Ovary (tissue), 9 donors: ENCODE measurements around the gene SPEG. TPM values are rescaled to one million over a fixed set of nuclear protein-coding genes. Genes with fewer than 3 reads are reported as not detected.

ENCODE experiments used
- DNase-seq, 5 donors: peaks; one replicate each; pipeline ENCODE4 v3.0.0-alpha.2; 2019 to 2020
- H3K27ac ChIP-seq, 2 donors: fragments of 200-600 bp; one replicate each; pipeline versions ENCODE4 v1.5.1 to v1.8.0; 2019 to 2022
- H3K27me3 ChIP-seq: fragments of 200-600 bp; one replicate; pipeline ENCODE4 v1.8.0; 2022
- H3K36me3 ChIP-seq: fragments of 200-600 bp; sonication (generic); one replicate; pipeline ENCODE4 v1.5.1; 2019
- H3K4me1 ChIP-seq: one replicate; pipeline ENCODE4 v1.8.1; 2013; ENCODE audit warnings: mild to moderate bottlenecking, moderate library complexity; ENCODE audit not compliant: insufficient read depth
- H3K4me3 ChIP-seq: fragments of 200-600 bp; sonication (generic); one replicate; pipeline ENCODE4 v1.5.1; 2017
- H3K9me3 ChIP-seq, 2 donors: fragments of 200-600 bp in 1 of 2; sonication (generic) in 1 of 2; one replicate each; pipeline versions ENCODE4 v1.5.1 to v1.8.1; 2013 to 2019; ENCODE audit warnings: mild to moderate bottlenecking in 1 of 2, moderate library complexity in 1 of 2
- CTCF ChIP-seq, 3 donors: fragments of 450-650 bp in 2 of 3; fragments of 200-600 bp in 1 of 3; IDR thresholded peaks; one replicate each; pipeline versions ENCODE4 v1.5.1 to v1.8.0; 2016 to 2022; ENCODE audit warnings: antibody characterized with exemption in 3 of 3, mild to moderate bottlenecking in 1 of 3
- EP300 ChIP-seq: sonication (generic); formaldehyde crosslinking; IDR thresholded peaks from one replicate; pipeline ENCODE4 v1.6.1; 2017; ENCODE audit warnings: antibody characterized with exemption
- POLR2A ChIP-seq: fragments of 450-650 bp; IDR thresholded peaks from one replicate; pipeline ENCODE4 v1.6.1; 2017; ENCODE audit warnings: antibody characterized with exemption, mild to moderate bottlenecking, moderate library complexity
- WGBS, 3 donors: extraction: QIAGEN DNeasy Blood & Tissue Kit in 1 of 3; methylation state at CpG; one replicate each; pipeline versions ENCODE4 v1.1.5 to v1.1.7; 2013 to 2017; 5-methylcytosine and 5-hydroxymethylcytosine counted together
- intact Hi-C, 4 donors: fragments of 100-400 bp; cut with DNase I; formaldehyde crosslinking; loops; one replicate each; pipeline versions ENCODE4 v1.11.0 to v1.15.1; 2022 to 2023
- polyA plus RNA-seq, 2 donors: library from polyadenylated mRNA; stranded (reverse); fragments of 200-250 nt in 1 of 2; fragments of 350-450 nt in 1 of 2; fragmentation: Illumina TruSeq in 1 of 2; extraction: RNeasy Lipid Tissue Mini Kit (QIAGEN cat#74804) in 1 of 2; gene quantifications; one replicate each; pipeline ENCODE4 v1.2.3, GENCODE V29; 2013 to 2014
- total RNA-seq, 7 donors: library from RNA; depleted of rRNA in 2 of 7; stranded (reverse); fragments of >200 nt in 2 of 7; fragmentation: NEBNext Ultra II Directional in 3 of 7; extraction: Animal tissue kit (Norgen Biotek cat#: 25700) in 3 of 7; gene quantifications; one replicate each; pipeline versions ENCODE4 v1.1.0 to v1.2.4, GENCODE V29; 2016 to 2023
- donor health status: DM: no; HTN: no; CAD: no; lungs with moderate emphysema.
- donor health status: DM: no; HTN: no; CAD: no.
- donor health status: Bipolar disorder and iron deficiency.
- donor health status: DM: yes; HTN: yes; CAD: no.
- donor health status: DM: no; HTN: no; CAD: no.
- donor health status: DM: yes; HTN: yes; CAD: no.

Gene SPEG
- total and polyA plus RNA-seq, 9 donors = 9.9 to 79.7 (median 29.6) TPM

GRCh38 chr2:219488149-219488843 lies 53.7 kb downstream of the SPEG start:
- intact Hi-C loops = no loop called here
- Histone ChIP-seq H3K4me3 (no peak overlapping the region), H3K9me3 (no peaks in the 10 kb centered on the region), H3K27ac (no peak overlapping the region), H3K4me1 (peaks cover 1% of the 10 kb centered on the region), H3K27me3 (no peaks in the 10 kb centered on the region), H3K36me3 (no peaks in the 10 kb centered on the region)
- TF ChIP-seq CTCF (IDR thresholded peaks at IDR 0.05) (no peak), EP300 (no peak), POLR2A (no peak)
- 89 to 96% (median 92%) methylated on average over 17 of the region's 17 CpGs for WGBS, 3 donors
- DNase-seq = no peak

- no peaks in the 10 kb centered on the region for H3K27me3 ChIP-seq
- 83 to 88% (median 86%) methylated on average over 14 of the region's 14 CpGs for WGBS, 3 donors
- no peak overlapping the region for H3K4me3 ChIP-seq
- no peaks in the 10 kb centered on the region for H3K36me3 ChIP-seq
- intact Hi-C loops = no loop called here
- TF ChIP-seq CTCF (IDR thresholded peaks at IDR 0.05) = no peak
- no peak for TF ChIP-seq EP300
- no peak for TF ChIP-seq POLR2A
- H3K27ac ChIP-seq = no peak overlapping the region
- H3K4me1 ChIP-seq = peaks cover 1% of the 10 kb centered on the region
- H3K9me3 ChIP-seq = no peaks in the 10 kb centered on the region
- DNase-seq = no peak
These were observed 54.2 kb downstream of the SPEG start for GRCh38 chr2:219488844-219489194.

GRCh38 chr2:219489315-219489714 lies 54.7 kb downstream of the SPEG start:
- H3K36me3 ChIP-seq = no peaks in the 10 kb centered on the region
- intact Hi-C loops = no loop called here
- TF ChIP-seq CTCF (IDR thresholded peaks at IDR 0.05) = no peak
- no peak for TF ChIP-seq POLR2A
- TF ChIP-seq EP300 = no peak
- peaks cover 1% of the 10 kb centered on the region for H3K4me1 ChIP-seq
- H3K9me3 ChIP-seq = no peaks in the 10 kb centered on the region
- H3K4me3 ChIP-seq = no peak overlapping the region
- no peaks in the 10 kb centered on the region for H3K27me3 ChIP-seq
- no peak for DNase-seq
- H3K27ac ChIP-seq = no peak overlapping the region
- WGBS, 3 donors = 90 to 93% (median 91%) methylated on average over 9 of the region's 9 CpGs

GRCh38 chr2:219490186-219490585 lies 55.5 kb downstream of the SPEG start:
- Histone ChIP-seq H3K4me3 (no peak overlapping the region), H3K4me1 (no peaks in the 10 kb centered on the region), H3K36me3 (no peaks in the 10 kb centered on the region), H3K27me3 (no peaks in the 10 kb centered on the region), H3K27ac (no peak overlapping the region), H3K9me3 (no peaks in the 10 kb centered on the region)
- intact Hi-C loops = no loop called here
- TF ChIP-seq CTCF (IDR thresholded peaks at IDR 0.05) = no peak
- TF ChIP-seq EP300 = no peak
- TF ChIP-seq POLR2A = no peak
- WGBS, 3 donors = 87 to 93% (median 89%) methylated on average over 23 of the region's 23 CpGs
- no peak for DNase-seq
